ENCODE data around the gene MGAT1.
A peak's percentile ranks its signal among the peaks of the same experiment; 100 is the strongest.

Gene MGAT1

DNA sequence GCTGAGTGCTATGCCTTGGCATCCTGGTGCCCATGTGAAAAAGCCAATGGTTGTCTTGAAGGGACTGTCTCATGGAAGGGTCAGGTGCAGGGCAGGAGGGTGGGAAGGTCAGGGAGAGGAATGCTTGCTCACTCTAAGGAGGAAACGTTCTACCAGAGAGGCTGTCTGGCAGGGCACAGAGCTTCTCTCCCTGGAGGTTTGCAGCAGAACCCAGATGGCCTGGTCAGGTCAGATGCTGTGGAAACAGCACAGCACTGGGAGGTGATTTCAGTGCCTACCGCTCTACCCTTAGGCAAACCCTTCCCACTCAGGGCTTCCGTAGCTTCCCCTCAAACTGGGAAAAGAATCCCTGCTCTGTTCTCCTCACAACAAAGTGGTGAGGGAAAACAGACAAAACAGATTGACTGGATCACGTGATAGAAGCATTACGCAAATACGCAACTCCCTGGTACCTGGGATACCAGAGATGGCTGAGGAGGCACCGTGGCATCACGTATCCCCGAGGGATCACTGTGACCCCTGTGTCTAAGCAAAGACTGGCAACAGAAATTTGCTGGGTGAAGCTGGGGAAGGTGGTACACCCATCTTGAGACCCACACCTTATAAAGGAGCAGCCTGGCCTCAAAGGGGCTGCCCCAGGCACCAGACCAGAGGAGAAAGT lies 3.9 kb upstream of the MGAT1 start:
- TF ChIP-seq CTCF (IDR thresholded peaks at IDR 0.05; ENCODE audit: extremely low read depth, insufficient read depth, missing control alignments), result no peak
- DNase-seq (ENCODE audit: low spot score), result no peak
- in situ Hi-C loops (cut with MboI; ENCODE audit: low pct_unique_long_range_greater_than_20kb, low sequenced_read_pairs, unreplicated experiment), result no loop called here

- no peak for TF ChIP-seq CTCF (IDR thresholded peaks at IDR 0.05; ENCODE audit: extremely low read depth, insufficient read depth, missing control alignments)
- no peak for DNase-seq (ENCODE audit: low spot score)
- in situ Hi-C loops (cut with MboI; ENCODE audit: low pct_unique_long_range_greater_than_20kb, low sequenced_read_pairs, unreplicated experiment), result no loop called here
Measured at GRCh38 chr5:180804129-180804618, 1.6 kb upstream of the MGAT1 start.

- DNase-seq (ENCODE audit: low spot score), result peak; percentile 89
- in situ Hi-C loops (cut with MboI; ENCODE audit: low pct_unique_long_range_greater_than_20kb, low sequenced_read_pairs, unreplicated experiment), result no loop called here
- peak; percentile 13 for TF ChIP-seq CTCF (IDR thresholded peaks at IDR 0.05; ENCODE audit: extremely low read depth, insufficient read depth, missing control alignments)
Measured at GRCh38 chr5:180803181-180804128, 849 bp upstream of the MGAT1 start.

DNA sequence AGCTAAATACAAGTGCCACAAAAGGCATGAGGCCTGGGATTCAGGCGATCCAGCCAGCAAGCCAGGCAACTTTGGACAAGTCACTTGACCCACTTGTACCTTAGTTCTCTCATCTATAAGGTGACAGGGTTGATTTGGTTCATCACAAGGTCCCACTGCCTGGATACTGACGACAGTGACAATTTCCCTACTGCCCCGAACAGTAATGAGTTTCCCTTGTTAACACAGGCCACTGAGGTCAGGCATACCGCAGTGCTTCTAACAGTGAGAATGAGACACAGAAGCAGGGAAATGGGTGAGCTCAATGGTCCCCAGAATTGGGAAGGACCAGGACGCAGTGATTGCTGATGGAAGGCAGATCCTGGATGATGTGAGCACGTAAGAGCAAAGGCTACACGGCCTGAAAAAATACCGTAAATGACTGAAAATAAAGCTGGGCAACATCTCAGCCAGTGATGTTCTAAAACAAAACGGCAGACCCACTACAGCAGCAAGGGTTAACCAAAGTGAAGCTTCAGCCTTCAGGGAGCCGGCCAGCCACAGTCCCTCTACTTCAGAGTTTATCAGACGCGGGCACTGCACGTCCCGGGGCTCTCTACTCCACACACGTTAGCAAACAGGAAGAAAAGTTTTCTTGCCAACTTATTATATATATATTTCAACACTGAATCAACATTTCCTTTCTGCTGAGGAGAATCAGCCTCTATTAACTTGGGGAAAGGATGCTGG lies 846 bp downstream of the MGAT1 start:
- TF ChIP-seq CTCF (IDR thresholded peaks at IDR 0.05; ENCODE audit: extremely low read depth, insufficient read depth, missing control alignments), result no peak
- no peak for DNase-seq (ENCODE audit: low spot score)
- in situ Hi-C loops (cut with MboI; ENCODE audit: low pct_unique_long_range_greater_than_20kb, low sequenced_read_pairs, unreplicated experiment), result no loop called here

DNA sequence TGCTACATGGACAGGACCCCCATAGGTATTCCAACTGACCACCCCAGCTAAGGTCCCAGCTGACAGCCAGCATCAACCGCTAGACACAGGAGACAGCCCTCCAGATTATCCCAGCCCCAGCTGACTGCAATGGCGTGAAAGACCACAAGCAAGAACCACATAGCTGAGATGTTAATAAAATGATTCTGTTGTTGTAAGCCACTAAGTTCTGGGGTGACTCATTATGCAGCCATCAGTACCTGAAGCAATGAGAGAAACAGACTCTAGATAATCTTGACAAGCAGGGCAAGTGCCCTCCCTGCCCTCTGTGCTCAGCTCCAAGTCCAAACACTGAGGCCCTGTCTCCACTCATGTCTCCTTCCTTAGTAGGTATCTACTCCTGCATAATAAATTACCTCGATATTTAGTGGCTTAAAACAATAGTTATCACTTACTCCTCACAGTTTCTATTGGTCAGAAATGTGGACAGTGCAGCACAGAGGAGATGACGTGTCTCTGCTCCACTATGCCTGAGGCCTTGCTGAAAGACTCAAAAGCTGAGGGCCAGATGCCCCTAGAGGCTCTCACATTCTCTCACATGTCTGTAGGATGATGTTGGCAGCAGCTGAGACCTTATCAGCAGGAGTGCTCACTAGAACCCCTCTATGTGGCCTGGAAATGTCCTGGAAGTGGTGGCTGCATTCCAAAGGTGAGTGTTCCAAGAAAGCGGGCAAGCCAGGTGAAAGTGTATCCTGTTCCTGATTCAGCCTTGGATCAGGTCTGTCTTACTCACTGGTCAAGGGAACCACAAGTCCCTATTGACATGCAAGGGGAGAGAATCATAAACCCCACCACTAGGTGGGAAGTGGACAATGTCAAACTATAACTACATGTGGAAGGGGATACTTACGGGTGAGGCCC lies 2.5 kb downstream of the MGAT1 start:
- in situ Hi-C loops (cut with MboI; ENCODE audit: low pct_unique_long_range_greater_than_20kb, low sequenced_read_pairs, unreplicated experiment), result no loop called here
- no peak for DNase-seq (ENCODE audit: low spot score)

More for the DNA sequence above, 2.5 kb downstream of the MGAT1 start:
- TF ChIP-seq CTCF (IDR thresholded peaks at IDR 0.05; ENCODE audit: extremely low read depth, insufficient read depth, missing control alignments), result no peak

Data from GM13977 (cell line).